Measurements from ENCODE around the gene GPR132. TPM values are rescaled to one million over a fixed set of nuclear protein-coding genes. Genes with fewer than 3 reads are reported as not detected.

GPR132 gene
- total RNA-seq, 1 experiment from 2014 or later: 0.10 TPM

DNA sequence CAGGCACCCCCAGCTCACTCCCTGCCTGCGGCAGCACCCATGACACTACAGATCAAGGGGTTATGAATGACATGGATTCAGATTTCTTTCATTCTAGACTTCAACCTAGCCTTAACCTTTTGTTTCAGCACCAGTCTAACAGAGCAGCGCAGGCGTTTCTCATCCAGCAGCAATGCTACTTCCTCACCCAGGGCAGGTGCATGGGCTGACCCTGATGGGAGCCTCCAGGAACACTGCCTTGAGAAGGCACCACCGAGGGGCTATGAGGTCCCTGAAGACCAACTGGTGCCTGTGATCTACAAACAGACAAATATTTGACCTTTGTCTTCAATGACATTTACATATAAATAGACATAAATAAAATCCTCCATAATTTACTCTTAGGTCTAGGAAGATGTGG lies 55.1 kb downstream of the GPR132 start:
- peaks cover 67% of the 10 kb centered on the region for H3K79me2 ChIP-seq (ENCODE audit: insufficient read depth, low read length)
- H3K4me2 ChIP-seq (ENCODE audit: low read length): no peak overlapping the region
- H3K4me1 ChIP-seq (ENCODE audit: control insufficient read depth in 1 of 2, insufficient read depth in 2 of 2, low read length in 2 of 2): no peaks in the 10 kb centered on the region
- ChIA-PET CTCF (no interaction called here), RAD21 (ENCODE audit: low non-redundant PET in 1 of 2, low total read pairs in 2 of 2, uncharacterized antibody in 2 of 2, unreplicated experiment in 2 of 2) (no interaction called here), POLR2A (no interaction called here)
- H3K9ac ChIP-seq (ENCODE audit: low read length): no peak overlapping the region
- H3K27ac ChIP-seq (ENCODE audit: low read depth, low read length): no peak overlapping the region
- BruUV-seq (replicated peaks): TSS peak; percentile 3
- peaks cover 19% of the 10 kb centered on the region; the same call in 1 of the 2 replicates for H4K20me1 ChIP-seq (ENCODE audit: insufficient read depth)
- no peak for TF ChIP-seq EGR1 (IDR thresholded peaks at IDR 0.05; ENCODE audit: low read depth)
- TF ChIP-seq, protein P1, sequence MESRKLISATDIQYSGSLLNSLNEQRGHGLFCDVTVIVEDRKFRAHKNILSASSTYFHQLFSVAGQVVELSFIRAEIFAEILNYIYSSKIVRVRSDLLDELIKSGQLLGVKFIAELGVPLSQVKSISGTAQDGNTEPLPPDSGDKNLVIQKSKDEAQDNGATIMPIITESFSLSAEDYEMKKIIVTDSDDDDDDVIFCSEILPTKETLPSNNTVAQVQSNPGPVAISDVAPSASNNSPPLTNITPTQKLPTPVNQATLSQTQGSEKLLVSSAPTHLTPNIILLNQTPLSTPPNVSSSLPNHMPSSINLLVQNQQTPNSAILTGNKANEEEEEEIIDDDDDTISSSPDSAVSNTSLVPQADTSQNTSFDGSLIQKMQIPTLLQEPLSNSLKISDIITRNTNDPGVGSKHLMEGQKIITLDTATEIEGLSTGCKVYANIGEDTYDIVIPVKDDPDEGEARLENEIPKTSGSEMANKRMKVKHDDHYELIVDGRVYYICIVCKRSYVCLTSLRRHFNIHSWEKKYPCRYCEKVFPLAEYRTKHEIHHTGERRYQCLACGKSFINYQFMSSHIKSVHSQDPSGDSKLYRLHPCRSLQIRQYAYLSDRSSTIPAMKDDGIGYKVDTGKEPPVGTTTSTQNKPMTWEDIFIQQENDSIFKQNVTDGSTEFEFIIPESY (IDR thresholded peaks at IDR 0.05; ENCODE audit: extremely low read depth, insufficient replicate concordance, low read length): no peak
- TF ChIP-seq FOSL1 (IDR thresholded peaks at IDR 0.05; ENCODE audit: low read depth): no peak
- TF ChIP-seq ZNF274 (IDR thresholded peaks at IDR 0.05; ENCODE audit: low read depth, low read length): no peak
- no peak for TF ChIP-seq SRF (IDR thresholded peaks at IDR 0.05; ENCODE audit: low read depth)
- no peak for TF ChIP-seq ZFX (IDR thresholded peaks at IDR 0.05)
- TF ChIP-seq, protein P2, sequence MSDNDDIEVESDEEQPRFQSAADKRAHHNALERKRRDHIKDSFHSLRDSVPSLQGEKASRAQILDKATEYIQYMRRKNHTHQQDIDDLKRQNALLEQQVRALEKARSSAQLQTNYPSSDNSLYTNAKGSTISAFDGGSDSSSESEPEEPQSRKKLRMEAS (IDR thresholded peaks at IDR 0.05): no peak
- TF ChIP-seq, protein P3, sequence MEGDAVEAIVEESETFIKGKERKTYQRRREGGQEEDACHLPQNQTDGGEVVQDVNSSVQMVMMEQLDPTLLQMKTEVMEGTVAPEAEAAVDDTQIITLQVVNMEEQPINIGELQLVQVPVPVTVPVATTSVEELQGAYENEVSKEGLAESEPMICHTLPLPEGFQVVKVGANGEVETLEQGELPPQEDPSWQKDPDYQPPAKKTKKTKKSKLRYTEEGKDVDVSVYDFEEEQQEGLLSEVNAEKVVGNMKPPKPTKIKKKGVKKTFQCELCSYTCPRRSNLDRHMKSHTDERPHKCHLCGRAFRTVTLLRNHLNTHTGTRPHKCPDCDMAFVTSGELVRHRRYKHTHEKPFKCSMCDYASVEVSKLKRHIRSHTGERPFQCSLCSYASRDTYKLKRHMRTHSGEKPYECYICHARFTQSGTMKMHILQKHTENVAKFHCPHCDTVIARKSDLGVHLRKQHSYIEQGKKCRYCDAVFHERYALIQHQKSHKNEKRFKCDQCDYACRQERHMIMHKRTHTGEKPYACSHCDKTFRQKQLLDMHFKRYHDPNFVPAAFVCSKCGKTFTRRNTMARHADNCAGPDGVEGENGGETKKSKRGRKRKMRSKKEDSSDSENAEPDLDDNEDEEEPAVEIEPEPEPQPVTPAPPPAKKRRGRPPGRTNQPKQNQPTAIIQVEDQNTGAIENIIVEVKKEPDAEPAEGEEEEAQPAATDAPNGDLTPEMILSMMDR (IDR thresholded peaks at IDR 0.05 in 2 of 3, conservative IDR thresholded peaks at IDR 0.05 in 1 of 3; ENCODE audit: borderline replicate concordance in 1 of 3, insufficient read depth in 1 of 3, low read depth in 2 of 3, low read length in 2 of 3): no peak
- TF ChIP-seq SP1 (IDR thresholded peaks at IDR 0.05; ENCODE audit: low read depth): no peak
- TF ChIP-seq, protein P4, sequence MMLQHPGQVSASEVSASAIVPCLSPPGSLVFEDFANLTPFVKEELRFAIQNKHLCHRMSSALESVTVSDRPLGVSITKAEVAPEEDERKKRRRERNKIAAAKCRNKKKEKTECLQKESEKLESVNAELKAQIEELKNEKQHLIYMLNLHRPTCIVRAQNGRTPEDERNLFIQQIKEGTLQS (IDR thresholded peaks at IDR 0.05): no peak
- no peak for TF ChIP-seq POLR2A (IDR thresholded peaks at IDR 0.05; ENCODE audit: borderline replicate concordance, extremely low read depth, insufficient read depth, insufficient read length)
- no peak for TF ChIP-seq TCF7L2 (IDR thresholded peaks at IDR 0.05; ENCODE audit: borderline replicate concordance, extremely low read depth, insufficient read depth, insufficient read length)
- no peak for TF ChIP-seq SIN3A (IDR thresholded peaks at IDR 0.05; ENCODE audit: low read depth)
- TF ChIP-seq YY1 (IDR thresholded peaks at IDR 0.05; ENCODE audit: extremely low read depth, insufficient replicate concordance, low read depth, low read length): no peak
- no peak for TF ChIP-seq JUND (IDR thresholded peaks at IDR 0.05)
- intact Hi-C loops (cut with micrococcal nuclease): no loop called here
- ATAC-seq (no peak), DNase-seq (ENCODE audit: low read depth, low spot score) (no peak)
- no peak overlapping the region for H2AFZ ChIP-seq (ENCODE audit: low read depth, low read length, poor library complexity, severe bottlenecking)
- H3K36me3 ChIP-seq (ENCODE audit: control insufficient read depth in 1 of 2, insufficient read depth in 2 of 2, low read length in 2 of 2): peaks cover 29 to 30% of the 10 kb centered on the region in 2 experiments
- no peaks in the 10 kb centered on the region for H3K9me2 ChIP-seq (ENCODE audit: insufficient read depth)
- no peak overlapping the region for H3K4me3 ChIP-seq (replicated peaks in 1 of 2; ENCODE audit: low read depth in 1 of 2, low read length in 2 of 2)
- no peaks in the 10 kb centered on the region for H3K9me3 ChIP-seq (ENCODE audit: control insufficient read depth in 1 of 2, insufficient read depth in 1 of 2, low read depth in 1 of 2, low read length in 2 of 2)
- H3K27me3 ChIP-seq (ENCODE audit: insufficient read depth, low read length): no peaks in the 10 kb centered on the region
